GM12874 (cell line): ENCODE measurements around the gene OR8D2.

ENCODE experiments used
- CTCF ChIP-seq: IDR thresholded peaks from 2 replicates; pipeline ENCODE4 v1.5.1; 2011; ENCODE audit warnings: low read depth, mild to moderate bottlenecking, control low read depth, low read length, moderate library complexity; ENCODE audit not compliant: insufficient read depth

The OR8D2 gene

GRCh38 chr11:124320097-124320496 is at the start of gene OR8D2:
TSS of gene OR8D2 (minus strand) at chr11:124320197. CDS start at chr11:124320197, 0 bp downstream.
- no peak for TF ChIP-seq CTCF

GRCh38 chr11:124359566-124359965 is 39.6 kb upstream of the OR8D2 start:
- TF ChIP-seq CTCF = no peak

- TF ChIP-seq CTCF = no peak
These were observed 26.4 kb upstream of the OR8D2 start for GRCh38 chr11:124346311-124346955.

- TF ChIP-seq CTCF = no peak
These were observed 24.3 kb upstream of the OR8D2 start for GRCh38 chr11:124344346-124344745.

GRCh38 chr11:124340142-124340447 is 20.1 kb upstream of the OR8D2 start:
- TF ChIP-seq CTCF = no peak

- no peak for TF ChIP-seq CTCF
These were observed 19.6 kb upstream of the OR8D2 start for GRCh38 chr11:124339396-124340141.

- TF ChIP-seq CTCF = no peak
These were observed 11.9 kb upstream of the OR8D2 start for GRCh38 chr11:124331873-124332272.
